Lung (tissue), 12 donors: ENCODE data around the gene RRP7A. TPM values are rescaled to one million over a fixed set of nuclear protein-coding genes. Genes with fewer than 3 reads are reported as not detected.
A peak's percentile ranks its signal among the peaks of the same experiment; 100 is the strongest.
"Not testable (repeated sequence)": the region's sequence is repeated elsewhere in the genome, so short reads cannot be mapped to it uniquely, and the experiment has no call there.

Source experiments
- ATAC-seq: fragments of 200-7000 bp; cut with Tn5 transposase; one replicate; pipeline ENCODE4 v1.9.1; 2020; ENCODE audit warnings: moderate number of reproducible peaks; ENCODE audit not compliant: insufficient read depth, low FRiP score
- DNase-seq, 3 donors: peaks; one replicate each; pipeline ENCODE4 v3.0.0-alpha.2; 2013 to 2017
- H3K27ac ChIP-seq, 2 donors: one replicate each; pipeline ENCODE4 v1.5.1; 2013; ENCODE audit warnings: mild to moderate bottlenecking in 2 of 2, moderate library complexity in 2 of 2, control low read depth in 1 of 2, inconsistent platforms in 1 of 2, low read depth in 1 of 2, low read length in 1 of 2
- H3K27me3 ChIP-seq, 3 donors: one replicate each; pipeline ENCODE4 v1.5.1; 2013; ENCODE audit warnings: low read length in 2 of 3; ENCODE audit not compliant: control insufficient read depth in 3 of 3, insufficient read depth in 3 of 3
- H3K36me3 ChIP-seq, 4 donors: one replicate each; pipeline ENCODE4 v1.5.1; 2013; ENCODE audit warnings: low read length in 4 of 4, mild to moderate bottlenecking in 1 of 4, moderate library complexity in 1 of 4; ENCODE audit not compliant: control insufficient read depth in 4 of 4, insufficient read depth in 4 of 4
- H3K4me1 ChIP-seq, 5 donors: one replicate each; pipeline ENCODE4 v1.5.1; 2013; ENCODE audit warnings: low read length in 5 of 5, mild to moderate bottlenecking in 2 of 5, moderate library complexity in 1 of 5; ENCODE audit not compliant: control insufficient read depth in 5 of 5, insufficient read depth in 5 of 5
- H3K4me3 ChIP-seq: one replicate; pipeline ENCODE4 v1.5.1; 2013; ENCODE audit warnings: mild to moderate bottlenecking, control low read depth, moderate library complexity
- H3K9ac ChIP-seq, 2 donors: one replicate each; pipeline ENCODE4 v1.5.1; 2013; ENCODE audit warnings: low read length in 2 of 2, control low read depth in 1 of 2; ENCODE audit not compliant: insufficient read depth in 1 of 2
- H3K9me3 ChIP-seq, 4 donors: one replicate each; pipeline ENCODE4 v1.5.1; 2013; ENCODE audit warnings: low read length in 3 of 4, mild to moderate bottlenecking in 1 of 4, moderate library complexity in 1 of 4; ENCODE audit not compliant: control insufficient read depth in 4 of 4, insufficient read depth in 3 of 4
- CTCF ChIP-seq: IDR thresholded peaks from 2 replicates; pipeline ENCODE4 v1.5.1; 2012; ENCODE audit warnings: mild to moderate bottlenecking; ENCODE audit errors: control extremely low read depth, extremely low read depth
- WGBS, 2 donors: extraction: QIAGEN DNeasy Blood & Tissue Kit; methylation state at CpG; one replicate each; pipeline ENCODE4 v1.1.7; 2013; 5-methylcytosine and 5-hydroxymethylcytosine counted together
- polyA plus RNA-seq, 2 donors: library from polyadenylated mRNA; stranded (reverse); fragments of 200-250 nt; gene quantifications; one replicate each; pipeline ENCODE4 v1.2.1, GENCODE V29; 2013
- total RNA-seq, 2 donors: library from RNA; depleted of rRNA in 1 of 2; stranded (reverse); fragments of >200 nt in 1 of 2; gene quantifications; one replicate each; pipeline ENCODE4 v1.2.1, GENCODE V29; 2014 to 2021
- donor health status: control.
- donor health status: control.
- donor health status: Bipolar disorder and iron deficiency.
- donor health status: healthy.
- donor health status: DM: yes; HTN: yes; CAD: no.

The RRP7A gene
- total and polyA plus RNA-seq, 4 donors, result 10.2 to 35.5 (median 23.4) TPM

GRCh38 chr22:42564699-42565098 lies 45.1 kb upstream of the RRP7A start:
- Histone ChIP-seq H3K36me3 (peaks cover 0 to 7% (median 2%) of the 10 kb centered on the region in 4 donors), H3K27me3 (no peaks in the 10 kb centered on the region), H3K27ac (no peak overlapping the region), H3K9ac (no peak overlapping the region), H3K4me3 (no peak overlapping the region), H3K9me3 (no peaks in the 10 kb centered on the region), H3K4me1 (peaks cover 0 to 7% (median 0%) of the 10 kb centered on the region in 5 donors)
- ATAC-seq (no peak), DNase-seq (no peak)
- 98% methylated on average over 17 of the region's 17 CpGs for WGBS, 2 donors
- TF ChIP-seq CTCF, result no peak

- not testable (repeated sequence) for H3K36me3 ChIP-seq, H3K27ac ChIP-seq, H3K9ac ChIP-seq, DNase-seq, ATAC-seq, H3K4me1 ChIP-seq, H3K9me3 ChIP-seq, H3K27me3 ChIP-seq, H3K4me3 ChIP-seq
- 81 to 90% methylated on average over 3 of the region's 3 CpGs for WGBS, 2 donors
Measured at GRCh38 chr22:42563943-42564342, 44.3 kb upstream of the RRP7A start.

- Histone ChIP-seq H3K9ac (no peak overlapping the region), H3K27ac (no peak overlapping the region), H3K36me3 (peaks cover 0 to 7% (median 2%) of the 10 kb centered on the region in 4 donors), H3K9me3 (no peaks in the 10 kb centered on the region), H3K4me3 (no peak overlapping the region), H3K27me3 (no peaks in the 10 kb centered on the region), H3K4me1 (peaks cover 0 to 7% (median 0%) of the 10 kb centered on the region in 5 donors)
- no peak for ATAC-seq
- TF ChIP-seq CTCF, result no peak
- DNase-seq, result no peak
- WGBS, 2 donors, result 83 to 87% methylated on average over 2 of the region's 2 CpGs
Measured at GRCh38 chr22:42562684-42563083, 43.1 kb upstream of the RRP7A start.

GRCh38 chr22:42562279-42562678 lies 42.7 kb upstream of the RRP7A start:
- Histone ChIP-seq H3K9me3 (no peaks in the 10 kb centered on the region), H3K27me3 (no peaks in the 10 kb centered on the region), H3K4me3 (no peak overlapping the region), H3K4me1 (peaks cover 0 to 7% (median 0%) of the 10 kb centered on the region in 5 donors), H3K27ac (no peak overlapping the region), H3K9ac (no peak overlapping the region), H3K36me3 (peaks cover 0 to 7% (median 2%) of the 10 kb centered on the region in 4 donors)
- 19 to 48% methylated on average over 8 of the region's 8 CpGs for WGBS, 2 donors
- TF ChIP-seq CTCF, result no peak
- DNase-seq, result peak in 1 of 3 donors; percentile 24
- ATAC-seq, result no peak
